Activated CD4-positive, alpha-beta memory T cell treated with anti-CD3 and anti-CD28 coated beads for 36 hours (primary cell): ENCODE measurements around the gene TTC13. TPM values are rescaled to one million over a fixed set of nuclear protein-coding genes. Genes with fewer than 3 reads are reported as not detected.

Experiments used
- total RNA-seq, 2 experiments: library from RNA; stranded (reverse); gene quantifications; one replicate each; pipeline ENCODE4 v1.2.3, GENCODE V29; 2021

Gene TTC13
- total RNA-seq, 2 experiments from 2014 or later, result 17.3 to 18.3 TPM

Other genes with a start within 250 kb of the TTC13 start
- gene CAPN9, start 231.5 kb downstream of the TTC13 start, total RNA-seq, result not detected
- gene C1orf198, start 110.3 kb downstream of the TTC13 start, total RNA-seq, result 1 to 10 TPM; 6.4 to 7.2 TPM
- 10 to 100 TPM; 12.7 to 13.8 TPM for gene ARV1, start 233 bp upstream of the TTC13 start, total RNA-seq
- gene FAM89A, start 61.4 kb upstream of the TTC13 start, total RNA-seq, result 10 to 100 TPM; 14.3 to 15.1 TPM
- gene TRIM67, start 183.2 kb upstream of the TTC13 start, total RNA-seq, result not detected